22Rv1 (cell line): ENCODE results near the gene SPC24.

ENCODE experiments used
- CTCF ChIP-seq: fragments of 450-650 bp; IDR thresholded peaks from 2 replicates; pipeline ENCODE4 v1.5.1; 2017; ENCODE audit warnings: mild to moderate bottlenecking
- ZFX ChIP-seq: fragments of 450-650 bp; IDR thresholded peaks from 2 replicates; pipeline ENCODE4 v1.6.1; 2017; ENCODE audit warnings: antibody characterized with exemption, borderline replicate concordance

GRCh38 chr19:11191934-11192333 lies 36.4 kb upstream of the SPC24 start:
- TF ChIP-seq CTCF (no peak), ZFX (no peak)
